ENCODE data around the gene NATD1.

NATD1 gene

DNA sequence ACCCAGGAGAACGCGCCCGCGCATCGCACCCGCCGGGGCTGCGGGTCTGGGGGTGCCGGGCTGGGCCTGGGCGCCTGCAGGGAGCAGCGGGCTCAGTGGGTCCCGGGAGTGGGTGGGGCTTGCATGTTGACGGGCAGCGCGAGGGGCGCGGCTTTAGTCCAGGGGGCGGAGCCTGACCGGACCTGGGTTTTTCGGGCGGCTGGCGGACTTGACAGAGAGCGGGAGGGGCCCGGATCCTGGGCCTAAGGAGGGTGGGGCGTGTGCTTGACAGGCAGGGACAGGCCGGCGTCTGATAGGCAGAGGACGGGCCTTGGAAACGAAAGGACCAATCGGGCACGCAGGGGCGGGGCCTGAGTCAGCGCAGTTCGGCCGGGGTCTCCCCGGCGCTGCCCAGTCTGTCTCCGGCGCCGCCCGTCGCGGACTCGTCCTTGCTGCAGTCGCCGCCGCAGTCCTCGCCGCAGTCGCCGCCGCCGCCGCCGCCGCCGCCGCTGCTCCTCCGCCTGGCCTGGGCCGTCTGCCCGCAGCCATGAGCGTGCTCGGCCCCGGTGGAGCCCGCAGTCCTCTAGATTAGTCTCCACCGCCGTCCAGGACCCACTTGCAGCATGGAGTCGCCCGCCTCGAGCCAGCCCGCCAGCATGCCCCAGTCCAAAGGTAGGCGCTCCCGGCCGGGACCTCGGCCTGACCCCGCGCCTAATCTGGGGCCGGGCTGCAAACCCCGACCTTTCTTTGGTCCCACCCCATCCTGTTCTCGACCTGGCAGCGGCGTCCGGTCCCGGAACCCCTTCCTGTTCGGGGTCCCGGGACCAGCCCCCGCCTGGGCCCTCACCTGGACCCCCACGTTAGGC is 31.3 kb upstream of the NATD1 start, which contains the start of gene MAP2K3:
Gene MAP2K3, plus strand, starts transcription at position 393 of the 845 bp plus-strand sequence. Its CDS starts 210 bp downstream, at position 603.
- TF ChIP-seq TCF12 (IDR thresholded peaks at IDR 0.05; ENCODE audit: low read depth) (no peak), TAF1 (IDR thresholded peaks at IDR 0.05; ENCODE audit: low read depth) (peak; percentile 95), FOXM1 (IDR thresholded peaks at IDR 0.05; ENCODE audit: borderline replicate concordance, low read depth) (no peak), NFIC (IDR thresholded peaks at IDR 0.05) (no peak), YY1 (IDR thresholded peaks at IDR 0.05; ENCODE audit: low read depth) (no peak), TEAD4 (IDR thresholded peaks at IDR 0.05) (no peak), EGR1 (IDR thresholded peaks at IDR 0.05) (no peak), CREB1 (IDR thresholded peaks at IDR 0.05; ENCODE audit: low read depth) (no peak), RAD21 (IDR thresholded peaks at IDR 0.05; ENCODE audit: low read depth) (no peak), CEBPB (IDR thresholded peaks at IDR 0.05) (no peak), EP300 (IDR thresholded peaks at IDR 0.05; ENCODE audit: borderline replicate concordance) (no peak), ZBTB7A (IDR thresholded peaks at IDR 0.05; ENCODE audit: low read depth) (no peak)
- TF ChIP-seq, protein P1, sequence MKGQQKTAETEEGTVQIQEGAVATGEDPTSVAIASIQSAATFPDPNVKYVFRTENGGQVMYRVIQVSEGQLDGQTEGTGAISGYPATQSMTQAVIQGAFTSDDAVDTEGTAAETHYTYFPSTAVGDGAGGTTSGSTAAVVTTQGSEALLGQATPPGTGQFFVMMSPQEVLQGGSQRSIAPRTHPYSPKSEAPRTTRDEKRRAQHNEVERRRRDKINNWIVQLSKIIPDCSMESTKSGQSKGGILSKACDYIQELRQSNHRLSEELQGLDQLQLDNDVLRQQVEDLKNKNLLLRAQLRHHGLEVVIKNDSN (IDR thresholded peaks at IDR 0.05), result no peak
- TF ChIP-seq, protein P2, sequence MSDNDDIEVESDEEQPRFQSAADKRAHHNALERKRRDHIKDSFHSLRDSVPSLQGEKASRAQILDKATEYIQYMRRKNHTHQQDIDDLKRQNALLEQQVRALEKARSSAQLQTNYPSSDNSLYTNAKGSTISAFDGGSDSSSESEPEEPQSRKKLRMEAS (IDR thresholded peaks at IDR 0.05), result peak; percentile 55
- TF ChIP-seq, protein P3, sequence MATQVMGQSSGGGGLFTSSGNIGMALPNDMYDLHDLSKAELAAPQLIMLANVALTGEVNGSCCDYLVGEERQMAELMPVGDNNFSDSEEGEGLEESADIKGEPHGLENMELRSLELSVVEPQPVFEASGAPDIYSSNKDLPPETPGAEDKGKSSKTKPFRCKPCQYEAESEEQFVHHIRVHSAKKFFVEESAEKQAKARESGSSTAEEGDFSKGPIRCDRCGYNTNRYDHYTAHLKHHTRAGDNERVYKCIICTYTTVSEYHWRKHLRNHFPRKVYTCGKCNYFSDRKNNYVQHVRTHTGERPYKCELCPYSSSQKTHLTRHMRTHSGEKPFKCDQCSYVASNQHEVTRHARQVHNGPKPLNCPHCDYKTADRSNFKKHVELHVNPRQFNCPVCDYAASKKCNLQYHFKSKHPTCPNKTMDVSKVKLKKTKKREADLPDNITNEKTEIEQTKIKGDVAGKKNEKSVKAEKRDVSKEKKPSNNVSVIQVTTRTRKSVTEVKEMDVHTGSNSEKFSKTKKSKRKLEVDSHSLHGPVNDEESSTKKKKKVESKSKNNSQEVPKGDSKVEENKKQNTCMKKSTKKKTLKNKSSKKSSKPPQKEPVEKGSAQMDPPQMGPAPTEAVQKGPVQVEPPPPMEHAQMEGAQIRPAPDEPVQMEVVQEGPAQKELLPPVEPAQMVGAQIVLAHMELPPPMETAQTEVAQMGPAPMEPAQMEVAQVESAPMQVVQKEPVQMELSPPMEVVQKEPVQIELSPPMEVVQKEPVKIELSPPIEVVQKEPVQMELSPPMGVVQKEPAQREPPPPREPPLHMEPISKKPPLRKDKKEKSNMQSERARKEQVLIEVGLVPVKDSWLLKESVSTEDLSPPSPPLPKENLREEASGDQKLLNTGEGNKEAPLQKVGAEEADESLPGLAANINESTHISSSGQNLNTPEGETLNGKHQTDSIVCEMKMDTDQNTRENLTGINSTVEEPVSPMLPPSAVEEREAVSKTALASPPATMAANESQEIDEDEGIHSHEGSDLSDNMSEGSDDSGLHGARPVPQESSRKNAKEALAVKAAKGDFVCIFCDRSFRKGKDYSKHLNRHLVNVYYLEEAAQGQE (IDR thresholded peaks at IDR 0.05; ENCODE audit: low read depth), result no peak

DNA sequence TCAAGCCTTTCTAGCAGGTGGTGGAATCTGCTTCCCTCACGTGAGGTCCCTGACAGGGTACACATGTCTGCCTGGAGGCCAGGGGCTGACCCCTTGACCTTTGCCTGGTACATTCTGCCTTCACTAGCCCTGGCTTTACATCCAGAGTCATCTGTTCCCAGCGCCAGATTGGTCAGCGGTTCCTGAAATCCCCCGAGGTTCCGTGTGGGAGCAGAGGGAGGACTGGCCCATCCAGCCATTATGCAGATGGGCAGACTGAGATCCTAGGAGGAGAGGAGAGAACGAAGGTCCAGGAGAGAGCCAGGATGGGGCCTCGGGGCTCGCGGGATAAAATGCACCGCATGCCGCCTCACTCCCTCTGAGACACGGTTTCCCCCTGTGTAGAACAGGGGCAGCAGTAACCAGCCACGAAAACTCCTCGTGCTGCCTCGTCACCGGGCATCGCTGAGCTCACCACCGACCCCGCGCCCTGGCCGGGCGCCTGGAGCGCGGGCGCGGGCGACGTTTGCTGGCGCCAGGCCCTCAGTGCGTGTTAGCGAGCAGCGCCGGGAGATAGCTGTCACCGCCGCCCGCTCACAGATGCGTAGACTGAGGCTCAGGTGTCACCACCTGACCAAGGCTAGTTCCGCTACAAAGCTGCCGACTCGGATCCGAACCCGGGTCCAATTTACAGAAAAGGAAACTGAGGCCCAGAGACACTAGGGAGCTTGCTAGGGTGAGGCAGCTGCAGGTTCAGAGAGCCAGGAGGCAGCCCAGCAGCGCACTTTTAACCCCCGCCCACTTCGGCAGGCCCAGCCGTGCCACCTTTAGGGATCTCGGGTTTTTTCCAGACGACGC is 30.5 kb upstream of the NATD1 start:
- TF ChIP-seq ZBTB7A (IDR thresholded peaks at IDR 0.05; ENCODE audit: low read depth) (0 out of 2 replicates have a peak, but pooled peaks have one; percentile 2), FOXM1 (IDR thresholded peaks at IDR 0.05; ENCODE audit: borderline replicate concordance, low read depth) (no peak), TAF1 (IDR thresholded peaks at IDR 0.05; ENCODE audit: low read depth) (no peak), CEBPB (IDR thresholded peaks at IDR 0.05) (no peak), RAD21 (IDR thresholded peaks at IDR 0.05; ENCODE audit: low read depth) (no peak)

DNA sequence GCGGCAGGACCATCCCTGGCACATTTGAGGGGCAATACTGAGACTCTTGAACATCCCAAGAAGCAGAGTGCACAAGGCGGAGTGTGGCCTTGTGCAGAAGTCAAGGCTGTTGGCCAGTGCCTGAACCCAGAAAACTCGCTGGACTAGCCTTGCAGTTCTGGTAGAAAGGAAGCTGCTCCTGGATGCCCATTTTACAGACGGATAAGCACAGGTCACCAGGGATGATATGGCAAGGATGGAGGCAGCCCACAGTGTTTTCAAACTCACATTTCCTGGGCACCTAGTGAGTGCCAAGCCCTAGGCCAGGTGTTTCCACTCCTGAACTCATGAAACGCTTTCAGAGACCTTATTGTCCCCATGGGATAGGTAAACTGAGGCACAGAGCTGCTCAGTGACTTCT is 29.6 kb upstream of the NATD1 start:
- TF ChIP-seq FOXM1 (IDR thresholded peaks at IDR 0.05; ENCODE audit: borderline replicate concordance, low read depth) (no peak), CEBPB (IDR thresholded peaks at IDR 0.05) (no peak), NFIC (IDR thresholded peaks at IDR 0.05) (no peak), EP300 (IDR thresholded peaks at IDR 0.05; ENCODE audit: borderline replicate concordance) (no peak), CREB1 (IDR thresholded peaks at IDR 0.05; ENCODE audit: low read depth) (no peak), TCF12 (IDR thresholded peaks at IDR 0.05; ENCODE audit: low read depth) (no peak), TAF1 (IDR thresholded peaks at IDR 0.05; ENCODE audit: low read depth) (no peak), TEAD4 (IDR thresholded peaks at IDR 0.05) (no peak), RAD21 (IDR thresholded peaks at IDR 0.05; ENCODE audit: low read depth) (no peak), YY1 (IDR thresholded peaks at IDR 0.05; ENCODE audit: low read depth) (no peak), EGR1 (IDR thresholded peaks at IDR 0.05) (no peak), ZBTB7A (IDR thresholded peaks at IDR 0.05; ENCODE audit: low read depth) (no peak)
- TF ChIP-seq, protein P1 (IDR thresholded peaks at IDR 0.05), result no peak
- TF ChIP-seq, protein P3 (IDR thresholded peaks at IDR 0.05; ENCODE audit: low read depth), result no peak
- TF ChIP-seq, protein P2 (IDR thresholded peaks at IDR 0.05), result no peak

DNA sequence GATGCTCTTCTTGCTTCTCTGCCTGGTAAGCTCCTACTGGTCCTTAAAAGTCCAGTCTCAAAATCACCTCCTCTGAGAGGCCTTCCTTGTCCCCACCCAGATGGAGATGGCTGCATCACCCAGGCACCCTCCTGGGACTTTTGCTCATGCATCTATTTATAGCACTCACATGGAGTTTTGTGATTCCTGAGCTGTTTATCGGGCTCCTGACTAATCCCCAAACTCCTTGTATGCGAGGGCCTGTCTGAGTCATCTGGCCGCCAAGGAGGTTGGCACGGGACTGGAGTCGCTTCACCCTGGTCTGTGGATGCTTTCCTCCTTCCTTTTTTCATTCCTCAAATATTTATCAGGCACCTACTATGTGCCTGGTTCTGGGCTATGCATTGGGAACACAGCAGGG is 29.0 kb upstream of the NATD1 start:
- TF ChIP-seq CEBPB (IDR thresholded peaks at IDR 0.05) (no peak), TEAD4 (IDR thresholded peaks at IDR 0.05) (no peak), CREB1 (IDR thresholded peaks at IDR 0.05; ENCODE audit: low read depth) (no peak), ZBTB7A (IDR thresholded peaks at IDR 0.05; ENCODE audit: low read depth) (no peak), FOXM1 (IDR thresholded peaks at IDR 0.05; ENCODE audit: borderline replicate concordance, low read depth) (no peak), TCF12 (IDR thresholded peaks at IDR 0.05; ENCODE audit: low read depth) (no peak), TAF1 (IDR thresholded peaks at IDR 0.05; ENCODE audit: low read depth) (no peak)
- TF ChIP-seq, protein P3 (IDR thresholded peaks at IDR 0.05; ENCODE audit: low read depth), result no peak
- TF ChIP-seq, protein P1 (IDR thresholded peaks at IDR 0.05), result no peak

Measured in Ishikawa (cell line).